Stimulated activated CD8-positive, alpha-beta memory T cell treated with anti-CD3 and anti-CD28 coated beads, Interleukin-2, amount 100 ng/mL, for 1 hour (primary cell): ENCODE data around the gene DSCAM.
"Not testable (repeated sequence)": the region's sequence is repeated elsewhere in the genome, so short reads cannot be mapped to it uniquely, and the experiment has no call there.

Experiments used
- DNase-seq, 2 donors: peaks; one replicate each; pipeline ENCODE4 v3.0.0-alpha.2; 2020; ENCODE audit warnings: low read depth in 2 of 2

DSCAM gene

GRCh38 chr21:40250514-40251294, 596.3 kb downstream of the DSCAM start:
- no peak for DNase-seq

- DNase-seq: no peak
These were observed 602.0 kb downstream of the DSCAM start for GRCh38 chr21:40244981-40245380.

- no peak for DNase-seq
These were observed 603.3 kb downstream of the DSCAM start for GRCh38 chr21:40243685-40244084.

GRCh38 chr21:40242586-40243265, 604.2 kb downstream of the DSCAM start:
- no peak for DNase-seq

GRCh38 chr21:40235528-40235927, 611.4 kb downstream of the DSCAM start:
- no peak for DNase-seq

GRCh38 chr21:40231979-40232378, 615.0 kb downstream of the DSCAM start:
- DNase-seq: no peak

- no peak for DNase-seq
These were observed 619.9 kb downstream of the DSCAM start for GRCh38 chr21:40227096-40227495.

GRCh38 chr21:40215941-40216340, 631.0 kb downstream of the DSCAM start:
- no peak for DNase-seq

GRCh38 chr21:40210251-40210650, 636.7 kb downstream of the DSCAM start:
- DNase-seq: no peak

GRCh38 chr21:40208948-40209345, 638.0 kb downstream of the DSCAM start:
- DNase-seq: no peak

GRCh38 chr21:40208206-40208947, 638.6 kb downstream of the DSCAM start:
- DNase-seq: no peak

- DNase-seq: no peak
These were observed 646.0 kb downstream of the DSCAM start for GRCh38 chr21:40200946-40201345.

GRCh38 chr21:40200126-40200525, 646.8 kb downstream of the DSCAM start:
- DNase-seq: no peak

- DNase-seq: no peak
These were observed 652.6 kb downstream of the DSCAM start for GRCh38 chr21:40194185-40194980.

- no peak for DNase-seq
These were observed 655.3 kb downstream of the DSCAM start for GRCh38 chr21:40191616-40192015.

- DNase-seq: no peak
These were observed 655.8 kb downstream of the DSCAM start for GRCh38 chr21:40191196-40191595.

- no peak for DNase-seq
These were observed 658.9 kb downstream of the DSCAM start for GRCh38 chr21:40187946-40188654.

GRCh38 chr21:40187244-40187643, 659.7 kb downstream of the DSCAM start:
- DNase-seq: no peak

GRCh38 chr21:40186045-40186444, 660.9 kb downstream of the DSCAM start:
- DNase-seq: no peak

GRCh38 chr21:40185208-40185607, 661.8 kb downstream of the DSCAM start:
- no peak for DNase-seq

- DNase-seq: not testable (repeated sequence)
These were observed 664.5 kb downstream of the DSCAM start for GRCh38 chr21:40182491-40182890.
